Activated naive CD8-positive, alpha-beta T cell treated with anti-CD3 and anti-CD28 coated beads, Interleukin-2, amount 50 U/mL, for 24 hours (primary cell): ENCODE measurements around the gene EHBP1.

Experiments used
- ATAC-seq: fragments of 150-1000 bp; cut with Tn5 transposase; one replicate; pipeline ENCODE4 v1.10.0; 2021
- DNase-seq: peaks from one replicate; pipeline ENCODE4 v3.0.0; 2021
- H3K27ac Mint-ChIP-seq: one replicate; pipeline ENCODE4 v1.8.0; 2021; ENCODE audit warnings: mild to moderate bottlenecking, mixed read lengths
- H3K27me3 Mint-ChIP-seq: one replicate; pipeline ENCODE4 v1.8.0; 2021; ENCODE audit warnings: mixed read lengths
- H3K36me3 Mint-ChIP-seq: one replicate; pipeline ENCODE4 v1.8.0; 2021; ENCODE audit warnings: low read depth, mixed read lengths
- H3K4me1 Mint-ChIP-seq: one replicate; pipeline ENCODE4 v1.8.0; 2021; ENCODE audit warnings: mixed read lengths
- H3K4me3 Mint-ChIP-seq: one replicate; pipeline ENCODE4 v1.8.0; 2021; ENCODE audit warnings: mild to moderate bottlenecking, moderate library complexity, mixed read lengths
- H3K9me3 Mint-ChIP-seq: one replicate; pipeline ENCODE4 v1.8.0; 2021; ENCODE audit warnings: mixed read lengths

Gene EHBP1

DNA sequence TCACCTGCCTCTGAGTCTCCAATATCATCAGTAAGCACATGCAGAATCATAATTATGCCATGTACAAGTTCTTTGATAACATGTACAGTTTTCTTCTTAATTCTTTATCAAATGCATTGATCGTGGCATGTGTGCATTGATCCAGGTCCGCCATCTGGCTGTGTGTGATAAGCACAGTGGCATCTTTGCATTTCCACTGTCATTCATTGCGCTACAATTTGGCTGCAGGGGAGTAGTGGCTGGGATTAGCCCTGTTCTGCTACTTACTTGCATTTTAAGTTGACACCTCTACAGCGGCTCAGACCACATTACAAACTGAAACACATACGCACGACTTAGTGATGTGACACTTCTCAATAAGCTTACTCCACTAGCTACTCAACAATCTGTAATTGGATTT lies 261.5 kb downstream of the EHBP1 start:
- H3K27ac Mint-ChIP-seq, result no peak overlapping the region
- H3K9me3 Mint-ChIP-seq, result no peaks in the 10 kb centered on the region
- H3K4me1 Mint-ChIP-seq, result no peaks in the 10 kb centered on the region
- H3K36me3 Mint-ChIP-seq, result peaks cover 6% of the 10 kb centered on the region
- H3K27me3 Mint-ChIP-seq, result no peaks in the 10 kb centered on the region
- ATAC-seq, result no peak
- no peak overlapping the region for H3K4me3 Mint-ChIP-seq
- DNase-seq, result no peak

DNA sequence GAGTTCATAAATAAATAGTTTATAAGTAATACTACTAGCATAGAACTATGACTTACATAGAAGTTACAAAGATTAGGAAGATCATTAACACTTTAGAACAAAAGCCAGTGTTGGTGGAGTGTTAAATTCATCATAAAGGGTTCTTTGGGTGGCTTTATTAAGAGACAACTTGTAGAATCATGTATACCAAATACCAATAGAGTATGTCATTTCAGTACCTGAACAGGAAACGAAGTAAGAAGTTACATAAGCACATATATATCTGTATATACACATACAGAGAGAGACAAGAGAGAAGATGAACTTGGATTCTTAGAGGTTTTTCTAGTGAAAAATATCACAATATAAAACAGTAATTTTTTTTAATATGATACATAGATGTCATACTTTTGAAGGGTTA lies 262.7 kb downstream of the EHBP1 start:
- peaks cover 8% of the 10 kb centered on the region for H3K36me3 Mint-ChIP-seq
- no peak overlapping the region for H3K27ac Mint-ChIP-seq
- H3K4me1 Mint-ChIP-seq, result no peaks in the 10 kb centered on the region
- DNase-seq (no peak), ATAC-seq (no peak)
- no peaks in the 10 kb centered on the region for H3K27me3 Mint-ChIP-seq
- H3K4me3 Mint-ChIP-seq, result no peak overlapping the region
- no peaks in the 10 kb centered on the region for H3K9me3 Mint-ChIP-seq

GRCh38 chr2:62968668-62969067 lies 263.2 kb downstream of the EHBP1 start:
- Mint-ChIP-seq H3K27me3 (no peaks in the 10 kb centered on the region), H3K36me3 (peaks cover 8% of the 10 kb centered on the region), H3K9me3 (no peaks in the 10 kb centered on the region), H3K27ac (no peak overlapping the region), H3K4me3 (no peak overlapping the region), H3K4me1 (no peaks in the 10 kb centered on the region)
- DNase-seq (no peak), ATAC-seq (no peak)

DNA sequence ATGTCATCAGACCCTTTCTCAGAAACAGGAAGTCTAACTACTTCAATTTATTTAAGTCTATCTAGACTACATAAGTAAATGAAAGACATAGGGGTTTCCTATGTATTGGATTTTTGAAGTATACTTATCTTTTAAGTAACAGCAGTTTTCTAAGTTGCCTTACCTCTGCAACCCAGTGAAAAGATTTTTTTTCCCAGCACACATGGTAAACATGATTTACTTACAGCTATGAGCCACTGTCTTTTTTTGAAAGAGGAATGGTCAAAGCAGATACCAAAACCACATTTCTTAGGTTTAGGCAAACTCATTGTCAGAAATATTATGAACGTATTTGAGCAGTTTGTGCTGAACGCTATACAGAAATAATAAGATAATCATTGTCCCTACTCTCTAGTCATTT lies 266.4 kb downstream of the EHBP1 start:
- H3K4me1 Mint-ChIP-seq, result no peaks in the 10 kb centered on the region
- H3K9me3 Mint-ChIP-seq, result no peaks in the 10 kb centered on the region
- DNase-seq, result no peak
- H3K27me3 Mint-ChIP-seq, result no peaks in the 10 kb centered on the region
- no peak overlapping the region for H3K4me3 Mint-ChIP-seq
- peaks cover 6% of the 10 kb centered on the region for H3K36me3 Mint-ChIP-seq
- ATAC-seq, result no peak
- H3K27ac Mint-ChIP-seq, result no peak overlapping the region

GRCh38 chr2:62972601-62973000 lies 267.1 kb downstream of the EHBP1 start:
- DNase-seq (no peak), ATAC-seq (no peak)
- Mint-ChIP-seq H3K27ac (no peak overlapping the region), H3K36me3 (peaks cover 4% of the 10 kb centered on the region), H3K4me1 (no peaks in the 10 kb centered on the region), H3K4me3 (no peak overlapping the region), H3K27me3 (no peaks in the 10 kb centered on the region), H3K9me3 (no peaks in the 10 kb centered on the region)

- no peak overlapping the region for H3K27ac Mint-ChIP-seq
- H3K9me3 Mint-ChIP-seq, result no peaks in the 10 kb centered on the region
- ATAC-seq (no peak), DNase-seq (no peak)
- H3K4me1 Mint-ChIP-seq, result no peaks in the 10 kb centered on the region
- peaks cover 7% of the 10 kb centered on the region for H3K36me3 Mint-ChIP-seq
- H3K27me3 Mint-ChIP-seq, result no peaks in the 10 kb centered on the region
- no peak overlapping the region for H3K4me3 Mint-ChIP-seq
These were observed 269.5 kb downstream of the EHBP1 start for GRCh38 chr2:62974999-62975398.

DNA sequence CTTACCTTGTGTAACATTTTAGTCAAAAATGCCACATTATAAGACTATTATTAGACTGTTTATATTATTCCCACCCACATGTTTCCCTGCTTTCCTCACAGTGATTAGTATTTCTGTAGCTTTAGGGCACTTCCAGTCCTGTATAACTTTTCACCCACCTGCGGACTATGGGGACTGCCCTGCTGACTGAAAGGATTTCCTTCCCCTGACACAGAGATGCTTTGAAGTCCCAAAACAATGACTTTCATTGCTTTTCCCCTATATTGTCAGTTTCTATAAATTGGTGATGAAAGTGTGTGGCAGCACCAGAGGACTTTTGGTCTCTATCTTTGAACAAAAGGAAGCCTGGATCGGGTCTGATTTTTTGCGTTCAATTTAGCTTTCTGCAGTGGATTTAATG lies 286.1 kb downstream of the EHBP1 start:
- H3K9me3 Mint-ChIP-seq, result no peaks in the 10 kb centered on the region
- H3K4me1 Mint-ChIP-seq, result no peaks in the 10 kb centered on the region
- DNase-seq (no peak), ATAC-seq (no peak)
- no peak overlapping the region for H3K27ac Mint-ChIP-seq
- no peak overlapping the region for H3K4me3 Mint-ChIP-seq
- H3K27me3 Mint-ChIP-seq, result no peaks in the 10 kb centered on the region
- peaks cover 18% of the 10 kb centered on the region for H3K36me3 Mint-ChIP-seq

GRCh38 chr2:62992561-62992960 lies 287.0 kb downstream of the EHBP1 start:
- ATAC-seq (no peak), DNase-seq (no peak)
- Mint-ChIP-seq H3K36me3 (peaks cover 22% of the 10 kb centered on the region), H3K4me1 (no peaks in the 10 kb centered on the region), H3K27ac (no peak overlapping the region), H3K27me3 (no peaks in the 10 kb centered on the region), H3K4me3 (no peak overlapping the region), H3K9me3 (no peaks in the 10 kb centered on the region)

- Mint-ChIP-seq H3K4me3 (no peak overlapping the region), H3K27me3 (no peaks in the 10 kb centered on the region), H3K27ac (no peak overlapping the region), H3K9me3 (no peaks in the 10 kb centered on the region), H3K36me3 (peaks cover 27% of the 10 kb centered on the region), H3K4me1 (no peaks in the 10 kb centered on the region)
- DNase-seq (no peak), ATAC-seq (no peak)
These were observed 288.7 kb downstream of the EHBP1 start for GRCh38 chr2:62994206-62994605.

DNA sequence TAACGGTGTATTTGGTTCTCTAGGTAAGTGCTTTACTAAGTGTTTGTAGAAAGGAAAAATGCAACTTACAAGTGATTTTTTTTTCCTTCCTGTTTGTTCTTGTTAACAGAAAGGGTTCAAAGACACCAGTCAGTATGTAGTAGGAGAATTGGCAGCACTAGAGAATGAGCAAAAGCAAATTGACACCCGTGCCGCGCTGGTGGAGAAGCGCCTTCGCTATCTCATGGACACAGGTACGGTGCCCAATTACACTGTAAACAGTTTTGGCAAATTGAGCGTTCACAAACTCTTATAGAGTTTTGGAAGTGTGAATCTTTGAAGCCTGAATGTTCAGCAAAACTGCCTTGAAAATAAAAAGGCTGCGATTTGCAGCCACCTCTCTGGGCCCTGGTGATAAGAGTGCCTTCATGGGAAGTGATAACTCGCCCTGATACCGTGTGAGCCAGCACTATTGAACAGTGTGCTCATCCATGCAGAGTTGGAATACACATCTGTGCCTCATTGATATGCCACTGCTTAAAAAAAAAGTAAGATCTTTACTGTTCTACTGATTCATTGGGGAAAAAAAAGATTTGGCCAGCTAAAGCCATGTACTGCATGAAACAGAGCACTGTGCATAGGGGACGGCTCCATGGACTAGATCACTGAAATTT lies 291.1 kb downstream of the EHBP1 start:
- no peaks in the 10 kb centered on the region for H3K9me3 Mint-ChIP-seq
- H3K4me3 Mint-ChIP-seq, result no peak overlapping the region
- no peak overlapping the region for H3K27ac Mint-ChIP-seq
- no peaks in the 10 kb centered on the region for H3K4me1 Mint-ChIP-seq
- no peak for ATAC-seq
- H3K27me3 Mint-ChIP-seq, result no peaks in the 10 kb centered on the region
- DNase-seq, result no peak
- H3K36me3 Mint-ChIP-seq, result peaks cover 32% of the 10 kb centered on the region

DNA sequence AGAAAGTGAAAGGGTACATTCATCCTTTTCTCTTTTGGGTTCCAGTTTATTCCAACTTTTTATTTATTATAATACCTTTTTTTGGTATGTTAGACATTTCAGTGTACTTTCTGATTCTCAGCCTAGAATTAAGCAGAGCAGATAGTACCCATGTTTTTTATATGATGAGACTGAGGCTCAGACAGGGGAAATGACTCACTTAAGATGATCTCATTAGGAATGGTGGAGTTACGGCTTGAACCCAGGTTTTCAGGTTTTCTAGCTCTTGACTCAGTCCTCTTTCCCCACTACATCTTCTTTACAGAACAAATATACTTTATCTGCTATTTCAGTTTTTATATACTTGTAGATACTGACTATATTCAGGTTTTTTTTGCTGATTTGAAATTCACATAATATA lies 293.4 kb downstream of the EHBP1 start:
- H3K36me3 Mint-ChIP-seq, result peaks cover 25% of the 10 kb centered on the region
- H3K9me3 Mint-ChIP-seq, result no peaks in the 10 kb centered on the region

GRCh38 chr2:62999905-63000304 lies 294.4 kb downstream of the EHBP1 start:
- Mint-ChIP-seq H3K4me3 (no peak overlapping the region), H3K4me1 (no peaks in the 10 kb centered on the region), H3K9me3 (no peaks in the 10 kb centered on the region), H3K27me3 (no peaks in the 10 kb centered on the region), H3K36me3 (peaks cover 21% of the 10 kb centered on the region), H3K27ac (no peak overlapping the region)
- DNase-seq (no peak), ATAC-seq (no peak)

More for the DNA sequence above, 293.4 kb downstream of the EHBP1 start:
- Mint-ChIP-seq H3K4me1 (no peaks in the 10 kb centered on the region), H3K27ac (no peak overlapping the region), H3K4me3 (no peak overlapping the region), H3K27me3 (no peaks in the 10 kb centered on the region)
- ATAC-seq (no peak), DNase-seq (no peak)

DNA sequence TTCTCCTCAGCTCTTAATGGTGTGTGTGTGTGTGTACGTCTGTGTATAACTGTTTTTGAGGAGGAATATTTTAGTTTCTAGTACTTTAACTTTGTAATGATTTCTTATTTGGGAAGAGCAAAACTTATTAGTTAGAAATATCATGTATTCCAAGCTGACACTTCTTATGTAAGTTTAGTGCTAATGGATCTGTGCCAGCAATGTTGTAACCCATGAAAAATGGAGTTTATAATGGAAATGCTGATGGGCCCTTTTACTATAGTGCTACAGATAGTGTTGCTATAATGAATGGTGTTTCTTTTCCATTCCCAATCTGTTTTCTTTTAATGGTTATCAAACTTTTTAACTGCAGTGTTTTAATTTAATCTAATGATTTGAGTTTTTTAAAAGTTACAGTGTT lies 295.3 kb downstream of the EHBP1 start:
- no peak for ATAC-seq
- peaks cover 21% of the 10 kb centered on the region for H3K36me3 Mint-ChIP-seq
- H3K4me3 Mint-ChIP-seq, result no peak overlapping the region
- no peaks in the 10 kb centered on the region for H3K27me3 Mint-ChIP-seq
- no peaks in the 10 kb centered on the region for H3K9me3 Mint-ChIP-seq
- DNase-seq, result no peak
- H3K4me1 Mint-ChIP-seq, result no peaks in the 10 kb centered on the region
- no peak overlapping the region for H3K27ac Mint-ChIP-seq

- Mint-ChIP-seq H3K27ac (no peak overlapping the region), H3K9me3 (no peaks in the 10 kb centered on the region), H3K27me3 (no peaks in the 10 kb centered on the region), H3K36me3 (peaks cover 16% of the 10 kb centered on the region), H3K4me1 (no peaks in the 10 kb centered on the region), H3K4me3 (no peak overlapping the region)
- DNase-seq (no peak), ATAC-seq (no peak)
These were observed 296.1 kb downstream of the EHBP1 start for GRCh38 chr2:63001576-63001975.

DNA sequence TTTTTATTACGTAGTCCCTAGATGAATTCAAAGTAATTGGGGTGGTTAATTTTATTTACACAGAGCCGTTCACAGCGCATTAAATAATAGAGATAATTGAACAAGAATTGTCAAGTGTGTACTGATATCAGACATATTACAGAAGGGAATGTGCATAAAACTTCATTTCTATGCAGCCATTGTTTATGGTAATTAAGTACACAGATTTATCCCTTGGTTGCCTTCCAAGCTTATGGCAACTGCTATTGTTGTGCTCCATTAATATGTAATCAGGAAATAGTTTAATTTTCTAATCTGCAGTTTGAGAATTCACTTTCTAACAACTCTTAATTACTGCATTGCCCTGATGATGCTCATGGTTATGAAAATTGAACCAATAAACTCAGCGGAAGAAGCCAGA lies 297.8 kb downstream of the EHBP1 start:
- ATAC-seq (no peak), DNase-seq (no peak)
- H3K27ac Mint-ChIP-seq, result no peak overlapping the region
- no peaks in the 10 kb centered on the region for H3K9me3 Mint-ChIP-seq
- no peak overlapping the region for H3K4me3 Mint-ChIP-seq
- no peaks in the 10 kb centered on the region for H3K4me1 Mint-ChIP-seq
- H3K27me3 Mint-ChIP-seq, result no peaks in the 10 kb centered on the region
- peaks cover 11% of the 10 kb centered on the region for H3K36me3 Mint-ChIP-seq

DNA sequence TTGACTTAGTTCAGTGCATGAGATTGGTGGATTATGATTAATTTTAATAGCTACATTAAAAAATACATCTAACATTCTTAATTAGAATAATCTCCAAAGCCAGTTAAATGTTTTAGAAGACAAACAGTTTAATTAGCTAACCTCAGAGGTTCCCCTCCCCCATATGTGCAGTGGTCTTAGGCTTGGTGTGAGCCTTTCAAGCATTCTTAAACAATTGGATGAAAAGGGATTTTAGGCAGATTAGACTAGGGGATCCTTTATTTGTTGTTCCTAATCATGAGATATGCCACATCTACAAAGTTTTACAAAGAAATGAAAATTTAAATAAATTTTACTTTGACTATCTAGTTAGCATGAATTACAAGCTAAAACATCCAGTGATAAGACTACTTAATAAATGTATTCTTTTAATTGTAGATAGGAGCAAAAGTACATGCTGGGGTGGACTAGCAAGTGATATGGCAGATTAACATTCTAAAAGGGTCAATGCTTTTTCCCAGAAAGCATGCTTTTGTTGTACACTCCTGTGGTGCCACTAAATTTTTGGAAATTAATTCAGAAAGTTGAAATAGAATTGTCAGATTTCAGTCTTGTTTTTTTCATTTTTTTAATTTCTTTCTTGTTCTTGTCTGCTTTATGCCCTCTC lies 302.4 kb downstream of the EHBP1 start:
- no peaks in the 10 kb centered on the region for H3K36me3 Mint-ChIP-seq
- no peaks in the 10 kb centered on the region for H3K4me1 Mint-ChIP-seq
- H3K27ac Mint-ChIP-seq, result no peak overlapping the region
- ATAC-seq, result no peak
- DNase-seq, result no peak
- H3K4me3 Mint-ChIP-seq, result no peak overlapping the region
- no peaks in the 10 kb centered on the region for H3K9me3 Mint-ChIP-seq
- no peaks in the 10 kb centered on the region for H3K27me3 Mint-ChIP-seq
